Erythroblast (primary cell): ENCODE data around the gene SLC4A8.

Experiments
- GATA1 ChIP-seq: IDR thresholded peaks from 2 replicates; pipeline ENCODE4 v1.6.1; 2011; ENCODE audit warnings: low read depth, mild to moderate bottlenecking, control low read depth, low read length, moderate library complexity
- POLR2A ChIP-seq: IDR thresholded peaks from 2 replicates; pipeline ENCODE4 v1.6.1; 2011; ENCODE audit warnings: mild to moderate bottlenecking, low read length

GRCh38 chr12:51522696-51523095 lies 98.1 kb downstream of the SLC4A8 start:
- TF ChIP-seq POLR2A (no peak), GATA1 (peak; percentile 62)
